GM13976 (cell line): Measurements from ENCODE around the gene CSNK2A3.

ENCODE experiments used
- DNase-seq: peaks from one replicate; pipeline ENCODE4 v3.0.0; 2012; ENCODE audit warnings: low spot score
- CTCF ChIP-seq: IDR thresholded peaks from 2 replicates; pipeline ENCODE4 v1.5.1; 2012; ENCODE audit warnings: borderline replicate concordance, mild to moderate bottlenecking; ENCODE audit not compliant: insufficient read depth; ENCODE audit errors: extremely low read depth, missing control alignments, control extremely low read depth
- in situ Hi-C: fragments of 300-500 bp; cut with MboI; formaldehyde crosslinking; loops from one replicate; pipeline ENCODE4 v1.12.0; 2022; ENCODE audit warnings: low sequenced_read_pairs, mixed read lengths, inconsistent platforms; ENCODE audit not compliant: unreplicated experiment

The CSNK2A3 gene

DNA sequence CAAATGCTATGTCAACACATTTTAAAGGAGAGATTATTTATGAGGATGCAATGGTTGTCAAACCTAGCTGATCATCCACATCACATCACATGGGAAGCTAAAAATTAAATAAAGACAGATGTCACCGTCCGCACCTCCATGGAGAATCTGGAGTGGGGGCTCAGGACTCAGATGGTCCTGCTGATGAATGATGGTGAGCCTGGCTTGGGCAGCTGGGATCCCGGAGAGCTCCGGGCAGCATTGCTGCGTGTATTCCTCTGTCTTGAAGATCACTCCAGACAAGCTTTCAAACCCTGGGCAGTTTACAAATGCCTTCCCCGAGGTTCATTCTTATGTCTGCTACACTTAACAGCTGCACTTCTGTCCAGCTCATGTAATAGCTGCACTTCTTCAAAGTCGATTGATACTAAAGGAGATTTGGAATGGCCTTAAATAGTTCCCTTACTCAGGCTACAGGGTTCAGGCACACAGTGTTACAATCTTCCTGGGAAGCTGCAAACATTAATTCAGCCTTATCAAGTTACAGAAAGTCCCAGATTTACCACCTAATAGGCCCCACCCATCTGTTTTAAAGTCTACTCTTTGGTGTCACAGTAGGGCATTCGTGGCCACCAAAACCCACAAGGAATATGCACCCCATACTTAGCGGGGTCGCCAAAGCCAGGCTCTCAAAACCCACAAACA is 34.7 kb upstream of the CSNK2A3 start:
- DNase-seq, result no peak
- no peak for TF ChIP-seq CTCF
- in situ Hi-C loops, result no loop called here

DNA sequence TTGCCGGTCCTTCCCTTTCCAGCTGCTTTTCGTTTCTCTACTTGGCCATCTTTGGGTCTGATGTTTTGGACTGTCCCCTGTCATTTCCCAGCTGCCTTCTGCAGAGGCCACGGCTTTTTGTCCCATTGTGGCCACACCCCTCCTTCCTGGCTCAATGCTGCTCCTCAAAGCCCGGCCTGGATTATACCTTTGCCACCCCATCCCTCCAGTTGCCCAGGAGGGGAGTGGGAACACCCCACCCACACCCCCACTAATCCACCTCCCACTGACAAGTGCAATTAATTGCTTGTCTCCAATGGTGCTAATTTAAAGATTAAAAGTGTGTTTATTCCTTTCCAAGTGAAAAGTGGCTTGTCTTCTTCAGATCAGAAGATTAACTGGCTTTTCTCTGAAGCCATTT is 34.2 kb upstream of the CSNK2A3 start:
- in situ Hi-C loops, result no loop called here
- TF ChIP-seq CTCF, result no peak
- DNase-seq, result no peak

- no peak for DNase-seq
- in situ Hi-C loops, result no loop called here
- no peak for TF ChIP-seq CTCF
Measured at GRCh38 chr11:11384829-11385228, 31.8 kb upstream of the CSNK2A3 start.

DNA sequence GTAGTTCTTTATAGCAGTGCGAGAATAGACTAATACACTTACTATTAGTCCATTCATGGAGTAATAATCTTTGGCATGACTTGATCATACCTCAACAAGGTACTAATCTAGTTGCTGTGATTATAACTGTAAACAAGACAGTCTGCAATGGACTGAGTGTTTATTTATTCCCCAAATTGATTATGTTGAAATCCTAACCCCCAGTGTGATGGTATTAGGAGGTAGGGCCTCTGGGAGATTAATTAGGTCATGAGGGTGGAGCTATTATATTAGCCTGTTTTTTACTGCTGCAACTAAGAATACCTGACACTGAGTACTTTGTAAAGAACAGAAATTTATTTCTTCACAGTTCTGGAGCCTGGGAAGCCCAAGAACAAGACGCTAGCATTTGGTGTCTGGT is 30.9 kb upstream of the CSNK2A3 start:
- no peak for TF ChIP-seq CTCF
- DNase-seq, result no peak
- in situ Hi-C loops, result no loop called here

- TF ChIP-seq CTCF, result no peak
- DNase-seq, result no peak
- in situ Hi-C loops, result no loop called here
Measured at GRCh38 chr11:11382858-11383532, 29.9 kb upstream of the CSNK2A3 start.

- in situ Hi-C loops, result no loop called here
- no peak for TF ChIP-seq CTCF
- DNase-seq, result no peak
Measured at GRCh38 chr11:11381471-11382105, 28.5 kb upstream of the CSNK2A3 start.
